Measurements from ENCODE around the gene FIGN. TPM values are rescaled to one million over a fixed set of nuclear protein-coding genes. Genes with fewer than 3 reads are reported as not detected.

Gene FIGN
- total and polyA plus RNA-seq, 2 experiments from 2014 or later: 0.76 to 2.6 TPM

DNA sequence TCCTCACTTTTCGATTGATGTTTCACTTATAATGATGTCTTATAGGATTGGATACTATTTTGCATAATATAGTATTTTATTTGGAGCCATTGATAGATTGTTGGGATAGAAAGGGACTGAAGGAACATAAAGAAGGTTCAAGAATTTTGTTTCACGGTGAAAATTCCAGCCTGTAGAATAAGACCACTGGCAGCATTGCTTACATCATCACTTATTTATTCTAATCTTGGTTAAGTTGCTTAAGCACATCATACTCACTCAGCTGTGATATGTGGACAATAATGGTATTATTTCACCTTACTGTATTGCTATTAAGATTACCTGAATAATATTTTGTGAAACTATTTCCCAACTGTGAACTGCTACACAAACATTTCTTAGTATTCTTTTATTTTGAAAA lies 118.3 kb downstream of the FIGN start:
- no peaks in the 10 kb centered on the region for H3K36me3 ChIP-seq (ENCODE audit: low read depth)
- no peaks in the 10 kb centered on the region; the same call in 1 of the 2 replicates for H3K9me2 ChIP-seq (ENCODE audit: insufficient read depth)
- TF ChIP-seq EZH2 (IDR thresholded peaks at IDR 0.05; ENCODE audit: insufficient read depth, poor library complexity, severe bottlenecking) (no peak), EZH2phosphoT487 (IDR thresholded peaks at IDR 0.05; ENCODE audit: insufficient read depth, low read depth) (no peak)
- H4K20me1 ChIP-seq (ENCODE audit: insufficient read depth): no peaks in the 10 kb centered on the region
- no peaks in the 10 kb centered on the region for H3K79me2 ChIP-seq (ENCODE audit: insufficient read depth)
- H3K9me3 ChIP-seq (ENCODE audit: low read depth): no peaks in the 10 kb centered on the region
- no peak overlapping the region for H3K27ac ChIP-seq
- WGBS, 2 experiments (ENCODE audit: low coverage in 1 of 2, low lambda C conversion rate in 2 of 2, missing lambda C conversion rate in 2 of 2): 95 to 98% methylated on average over 2 of the region's 2 CpGs
- H3K27me3 ChIP-seq (replicated peaks; ENCODE audit: insufficient read depth): no peaks in the 10 kb centered on the region
- no peak overlapping the region for H3K9ac ChIP-seq
- H3K4me2 ChIP-seq (ENCODE audit: unreplicated experiment): no peak overlapping the region
- DNase-seq: no peak
- H3K4me1 ChIP-seq (ENCODE audit: insufficient read depth): no peaks in the 10 kb centered on the region
- no peak overlapping the region for H2AFZ ChIP-seq
- H3F3A ChIP-seq (ENCODE audit: insufficient read depth): no peaks in the 10 kb centered on the region
- in situ Hi-C loops (cut with MboI): no loop called here
- no peak overlapping the region for H3K4me3 ChIP-seq

DNA sequence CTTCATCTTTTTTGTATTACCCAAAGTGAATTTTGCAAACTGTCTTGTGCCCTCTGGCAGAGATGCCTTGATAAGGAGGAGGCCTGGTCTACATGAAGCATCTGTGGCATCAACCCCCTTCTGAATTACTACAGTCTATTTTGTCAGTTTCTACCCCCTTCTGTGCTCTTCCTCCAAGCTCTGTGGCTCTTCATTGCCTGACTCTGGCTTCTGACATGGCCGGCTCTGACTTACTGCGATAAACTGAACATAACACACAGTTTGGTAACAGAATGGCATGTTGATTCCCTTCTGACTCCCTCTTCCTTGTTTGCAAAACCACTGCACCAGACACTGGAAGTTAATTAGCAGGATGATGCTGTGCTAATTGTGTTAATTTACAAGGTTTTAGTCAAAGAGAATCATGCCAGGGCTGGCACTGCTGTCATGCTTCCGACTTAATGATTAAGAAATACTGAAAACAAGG lies 122.5 kb downstream of the FIGN start:
- in situ Hi-C loops (cut with MboI): no loop called here
- Histone ChIP-seq H3K9me2 (ENCODE audit: insufficient read depth) (no peaks in the 10 kb centered on the region; the same call in 1 of the 2 replicates), H3F3A (ENCODE audit: insufficient read depth) (no peaks in the 10 kb centered on the region), H3K4me1 (ENCODE audit: insufficient read depth) (no peaks in the 10 kb centered on the region), H3K4me2 (ENCODE audit: unreplicated experiment) (no peak overlapping the region), H3K9ac (no peak overlapping the region), H3K27me3 (replicated peaks; ENCODE audit: insufficient read depth) (no peaks in the 10 kb centered on the region), H3K9me3 (ENCODE audit: low read depth) (no peaks in the 10 kb centered on the region), H3K4me3 (no peak overlapping the region), H3K27ac (no peak overlapping the region), H4K20me1 (ENCODE audit: insufficient read depth) (no peaks in the 10 kb centered on the region), H3K36me3 (ENCODE audit: low read depth) (no peaks in the 10 kb centered on the region), H2AFZ (no peak overlapping the region), H3K79me2 (ENCODE audit: insufficient read depth) (no peaks in the 10 kb centered on the region)
- no peak for DNase-seq
- TF ChIP-seq EZH2phosphoT487 (IDR thresholded peaks at IDR 0.05; ENCODE audit: insufficient read depth, low read depth): no peak
- no peak for TF ChIP-seq EZH2 (IDR thresholded peaks at IDR 0.05; ENCODE audit: insufficient read depth, poor library complexity, severe bottlenecking)
- WGBS, 2 experiments (ENCODE audit: low coverage in 1 of 2, low lambda C conversion rate in 2 of 2, missing lambda C conversion rate in 2 of 2): 93 to 100% methylated on average over 3 of the region's 3 CpGs

DNA sequence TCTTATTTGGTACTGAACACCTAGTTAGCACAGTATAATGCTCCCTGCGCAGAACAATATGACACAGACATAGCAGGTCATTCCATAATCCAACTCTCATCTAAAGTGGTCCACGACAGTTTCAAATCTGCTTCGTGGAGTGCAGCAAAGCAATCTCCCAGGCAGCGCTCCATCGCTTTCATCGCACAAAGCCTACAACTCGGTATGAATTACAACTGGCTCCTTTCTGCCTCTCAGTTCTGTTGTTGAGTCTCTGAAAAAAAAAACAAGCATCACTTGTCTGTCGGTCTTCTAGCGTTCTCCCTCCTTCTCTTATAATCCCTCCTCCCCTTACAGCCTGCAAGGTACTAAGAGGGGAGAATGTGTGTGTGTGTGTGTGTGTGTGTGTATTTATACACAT lies 123.5 kb downstream of the FIGN start:
- H3K9ac ChIP-seq: no peak overlapping the region
- H4K20me1 ChIP-seq (ENCODE audit: insufficient read depth): no peaks in the 10 kb centered on the region
- 90 to 93% methylated on average over 9 of the region's 9 CpGs for WGBS, 2 experiments (ENCODE audit: low coverage in 1 of 2, low lambda C conversion rate in 2 of 2, missing lambda C conversion rate in 2 of 2)
- no peaks in the 10 kb centered on the region for H3K36me3 ChIP-seq (ENCODE audit: low read depth)
- no peak overlapping the region for H3K4me3 ChIP-seq
- no peak for DNase-seq
- H3F3A ChIP-seq (ENCODE audit: insufficient read depth): no peaks in the 10 kb centered on the region
- no peaks in the 10 kb centered on the region for H3K79me2 ChIP-seq (ENCODE audit: insufficient read depth)
- in situ Hi-C loops (cut with MboI): no loop called here
- no peak overlapping the region for H3K27ac ChIP-seq
- TF ChIP-seq EZH2 (IDR thresholded peaks at IDR 0.05; ENCODE audit: insufficient read depth, poor library complexity, severe bottlenecking): no peak
- no peak for TF ChIP-seq EZH2phosphoT487 (IDR thresholded peaks at IDR 0.05; ENCODE audit: insufficient read depth, low read depth)
- no peak overlapping the region for H2AFZ ChIP-seq
- H3K9me2 ChIP-seq (ENCODE audit: insufficient read depth): no peaks in the 10 kb centered on the region; the same call in 1 of the 2 replicates
- H3K4me2 ChIP-seq (ENCODE audit: unreplicated experiment): no peak overlapping the region
- no peaks in the 10 kb centered on the region for H3K9me3 ChIP-seq (ENCODE audit: low read depth)
- H3K4me1 ChIP-seq (ENCODE audit: insufficient read depth): no peaks in the 10 kb centered on the region
- H3K27me3 ChIP-seq (replicated peaks; ENCODE audit: insufficient read depth): no peaks in the 10 kb centered on the region

DNA sequence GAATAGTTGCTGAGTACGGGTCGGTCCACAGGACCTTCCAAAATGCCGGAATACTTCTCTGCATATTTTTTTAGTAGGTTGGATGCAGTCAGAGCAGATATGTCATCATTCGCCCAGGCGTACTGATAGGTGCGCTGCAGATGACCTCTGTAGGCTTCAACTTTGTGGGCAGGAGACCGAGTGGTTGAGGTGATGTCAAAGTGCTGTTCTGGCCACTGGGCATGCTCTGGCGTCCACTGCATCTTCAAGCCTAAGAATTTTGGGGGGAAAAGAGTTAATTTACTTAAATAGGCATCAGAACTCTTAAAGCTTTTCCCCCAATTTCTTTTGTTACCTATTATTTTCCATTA lies 124.3 kb downstream of the FIGN start:
- in situ Hi-C loops (cut with MboI): no loop called here
- H3K4me3 ChIP-seq: no peak overlapping the region
- no peaks in the 10 kb centered on the region for H3K4me1 ChIP-seq (ENCODE audit: insufficient read depth)
- H3K27me3 ChIP-seq (replicated peaks; ENCODE audit: insufficient read depth): no peaks in the 10 kb centered on the region
- no peaks in the 10 kb centered on the region for H4K20me1 ChIP-seq (ENCODE audit: insufficient read depth)
- H3K4me2 ChIP-seq (ENCODE audit: unreplicated experiment): no peak overlapping the region
- no peaks in the 10 kb centered on the region for H3K79me2 ChIP-seq (ENCODE audit: insufficient read depth)
- no peaks in the 10 kb centered on the region for H3K9me3 ChIP-seq (ENCODE audit: low read depth)
- TF ChIP-seq EZH2 (IDR thresholded peaks at IDR 0.05; ENCODE audit: insufficient read depth, poor library complexity, severe bottlenecking) (no peak), EZH2phosphoT487 (IDR thresholded peaks at IDR 0.05; ENCODE audit: insufficient read depth, low read depth) (no peak)
- no peaks in the 10 kb centered on the region for H3F3A ChIP-seq (ENCODE audit: insufficient read depth)
- H3K9ac ChIP-seq: no peak overlapping the region
- H2AFZ ChIP-seq: no peak overlapping the region
- H3K36me3 ChIP-seq (ENCODE audit: low read depth): no peaks in the 10 kb centered on the region
- 91 to 98% methylated on average over 8 of the region's 8 CpGs for WGBS, 2 experiments (ENCODE audit: low coverage in 1 of 2, low lambda C conversion rate in 2 of 2, missing lambda C conversion rate in 2 of 2)
- H3K9me2 ChIP-seq (ENCODE audit: insufficient read depth): no peaks in the 10 kb centered on the region; the same call in 1 of the 2 replicates
- no peak overlapping the region for H3K27ac ChIP-seq
- DNase-seq: no peak
